Body of pancreas (tissue), 4 donors: Measurements from ENCODE around the gene HDAC8. TPM values are rescaled to one million over a fixed set of nuclear protein-coding genes. Genes with fewer than 3 reads are reported as not detected.
"Not testable (repeated sequence)": the region's sequence is repeated elsewhere in the genome, so short reads cannot be mapped to it uniquely, and the experiment has no call there.

Experiments
- ATAC-seq: fragments of 150-250 bp; one replicate; pipeline ENCODE4 v1.9.1; 2016
- DNase-seq, 4 donors: peaks; one replicate each; pipeline ENCODE4 v3.0.0-alpha.2; 2019
- H3K27ac ChIP-seq, 4 donors: fragments of 200-600 bp; sonication (generic); 1 replicate in 3 of 4; 2 replicates in 1 of 4; pipeline versions ENCODE4 v1.5.1 to v1.6.1; 2016 to 2019; ENCODE audit warnings: mild to moderate bottlenecking in 1 of 4, mixed read lengths in 1 of 4, moderate library complexity in 1 of 4
- H3K27me3 ChIP-seq, 2 donors: fragments of 200-600 bp; sonication (generic); one replicate each; pipeline ENCODE4 v1.6.0; 2016; ENCODE audit warnings: mild to moderate bottlenecking in 1 of 2
- H3K36me3 ChIP-seq, 2 donors: fragments of 200-600 bp; sonication (generic); replicated peaks in 1 of 2; 2 replicates each; pipeline ENCODE4 v1.5.1; 2016; ENCODE audit warnings: low read depth in 2 of 2; ENCODE audit not compliant: insufficient read depth in 1 of 2
- H3K4me1 ChIP-seq: fragments of 200-600 bp; sonication (generic); one replicate; pipeline ENCODE4 v1.6.0; 2016
- H3K4me3 ChIP-seq, 2 donors: fragments of 200-600 bp; sonication (generic); 1 replicate in 1 of 2; 2 replicates in 1 of 2; pipeline ENCODE4 v1.5.1; 2016 to 2019
- H3K9me3 ChIP-seq, 3 donors: fragments of 200-600 bp; sonication (generic); 1 replicate in 2 of 3; 2 replicates in 1 of 3; pipeline ENCODE4 v1.5.1; 2016
- CTCF ChIP-seq, 7 experiments: fragments of 450-650 bp in 4 of 7; fragments of 200-600 bp in 3 of 7; sonication (generic) in 3 of 7; IDR thresholded peaks; one replicate each; pipeline ENCODE4 v1.5.1; 2016 to 2019; ENCODE audit warnings: antibody characterized with exemption in 7 of 7
- POLR2A ChIP-seq, 3 donors: fragments of 450-650 bp; IDR thresholded peaks; one replicate each; pipeline ENCODE4 v1.6.1; 2016; ENCODE audit warnings: antibody characterized with exemption in 3 of 3, mild to moderate bottlenecking in 2 of 3
- WGBS, 2 donors: methylation state at CpG; one replicate each; pipeline ENCODE4 v1.1.5; 2017; 5-methylcytosine and 5-hydroxymethylcytosine counted together
- intact Hi-C: fragments of 100-400 bp; cut with DNase I; formaldehyde crosslinking; loops from one replicate; pipeline ENCODE4 v1.15.1; 2023
- total RNA-seq, 2 donors: library from RNA; depleted of rRNA; stranded (reverse); fragments of >200 nt; gene quantifications; one replicate each; pipeline ENCODE4 v1.1.0, GENCODE V29; 2016

Gene HDAC8
- total RNA-seq, 2 donors from 2014 or later: 16.2 to 25.9 TPM

DNA sequence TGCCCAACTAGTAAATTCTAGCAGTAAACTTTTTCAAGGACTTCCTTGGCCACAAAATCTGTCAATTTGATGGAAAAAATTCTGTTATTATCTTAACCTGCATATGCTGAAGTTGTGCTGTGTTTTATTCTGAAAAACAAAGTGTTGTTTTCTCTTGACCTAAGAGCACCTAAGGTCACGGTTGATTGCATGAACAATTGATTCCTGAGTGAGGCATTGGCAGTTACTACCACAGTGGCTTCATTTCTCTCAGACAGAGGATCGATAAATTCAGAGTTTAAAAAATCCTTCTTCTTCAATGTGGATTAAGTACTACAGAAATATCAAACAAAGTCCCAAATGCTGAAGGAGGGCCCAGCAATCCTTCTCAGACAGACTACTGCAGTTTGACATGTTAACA lies 6.2 kb downstream of the HDAC8 start:
- DNase-seq (no peak), ATAC-seq (no peak)
- no peaks in the 10 kb centered on the region for H3K27me3 ChIP-seq
- H3K9me3 ChIP-seq: no peaks in the 10 kb centered on the region
- 82 to 100% methylated on average over 2 of the region's 2 CpGs for WGBS, 2 donors
- H3K27ac ChIP-seq: no peak overlapping the region
- no peak for TF ChIP-seq CTCF (IDR thresholded peaks at IDR 0.05)
- no peak for TF ChIP-seq POLR2A (IDR thresholded peaks at IDR 0.05)
- intact Hi-C loops: no loop called here
- no peaks in the 10 kb centered on the region for H3K4me1 ChIP-seq
- H3K4me3 ChIP-seq: no peak overlapping the region
- H3K36me3 ChIP-seq: peaks cover 0 to 2% of the 10 kb centered on the region in 2 donors

- ATAC-seq, H3K36me3 ChIP-seq, DNase-seq, H3K4me3 ChIP-seq, H3K9me3 ChIP-seq, H3K27ac ChIP-seq, H3K27me3 ChIP-seq, intact Hi-C loops, H3K4me1 ChIP-seq: not testable (repeated sequence)
- no CpG with 5 or more reads among the region's 28 CpGs for WGBS, 2 donors
Observed at GRCh38 chrX:72559655-72560054, 13.0 kb downstream of the HDAC8 start.

- no peaks in the 10 kb centered on the region for H3K27me3 ChIP-seq
- intact Hi-C loops: no loop called here
- H3K9me3 ChIP-seq: no peaks in the 10 kb centered on the region
- 84 to 95% methylated on average over 8 to 13 of the region's 16 CpGs for WGBS, 2 donors
- no peak for ATAC-seq
- H3K4me1 ChIP-seq: no peaks in the 10 kb centered on the region
- H3K36me3 ChIP-seq: no peaks in the 10 kb centered on the region
- no peak overlapping the region for H3K4me3 ChIP-seq
- TF ChIP-seq POLR2A (IDR thresholded peaks at IDR 0.05) (no peak), CTCF (IDR thresholded peaks at IDR 0.05) (no peak)
- peak in 1 of 4 donors; percentile 12 for DNase-seq
- H3K27ac ChIP-seq: no peak overlapping the region
Observed at GRCh38 chrX:72554448-72555140, 18.0 kb downstream of the HDAC8 start.

GRCh38 chrX:72552443-72552842 lies 20.2 kb downstream of the HDAC8 start:
- H3K9me3 ChIP-seq, intact Hi-C loops, H3K27me3 ChIP-seq, H3K27ac ChIP-seq, ATAC-seq, H3K4me3 ChIP-seq, H3K36me3 ChIP-seq, H3K4me1 ChIP-seq, DNase-seq: not testable (repeated sequence)
- 85 to 91% methylated on average over 5 to 6 of the region's 6 CpGs for WGBS, 2 donors

DNA sequence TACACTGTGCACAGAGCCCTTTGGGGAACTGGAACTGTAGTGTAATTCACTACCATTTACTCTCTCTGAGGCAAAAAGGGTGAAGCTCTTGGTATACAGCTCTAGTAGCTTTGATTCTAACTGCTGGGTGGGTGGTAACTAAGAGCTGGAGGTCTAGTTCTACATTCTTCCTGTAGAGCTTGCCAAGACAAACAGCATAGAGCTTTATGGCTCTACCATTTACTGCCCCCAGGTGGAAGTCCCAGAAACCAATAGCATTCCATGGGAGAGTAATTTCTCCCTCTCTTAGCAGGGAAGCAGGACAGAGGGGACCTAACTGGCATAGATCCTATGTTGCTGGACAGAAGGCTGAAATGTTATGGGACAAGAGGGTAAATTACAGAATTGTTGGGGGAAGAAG lies 26.7 kb downstream of the HDAC8 start:
- DNase-seq (peak in 1 of 4 donors; percentile 10), ATAC-seq (no peak)
- Histone ChIP-seq H3K27me3 (no peaks in the 10 kb centered on the region), H3K36me3 (no peaks in the 10 kb centered on the region), H3K4me1 (no peaks in the 10 kb centered on the region), H3K4me3 (no peak overlapping the region), H3K27ac (no peak overlapping the region), H3K9me3 (no peaks in the 10 kb centered on the region)
- intact Hi-C loops: no loop called here
- no peak for TF ChIP-seq POLR2A (IDR thresholded peaks at IDR 0.05)
- peak in 2 of 7 experiments; percentile 10 to 21 for TF ChIP-seq CTCF (IDR thresholded peaks at IDR 0.05)

- no peak overlapping the region for H3K27ac ChIP-seq
- no peaks in the 10 kb centered on the region for H3K9me3 ChIP-seq
- peak in 6 of 7 experiments; percentile 10 to 44 (median 28) for TF ChIP-seq CTCF (IDR thresholded peaks at IDR 0.05)
- no peak for TF ChIP-seq POLR2A (IDR thresholded peaks at IDR 0.05)
- H3K4me3 ChIP-seq: no peak overlapping the region
- ATAC-seq (peak; percentile 62), DNase-seq (no peak)
- H3K27me3 ChIP-seq: no peaks in the 10 kb centered on the region
- H3K4me1 ChIP-seq: no peaks in the 10 kb centered on the region
- 5 to 8% methylated on average over 5 of the region's 5 CpGs for WGBS, 2 donors
- no peaks in the 10 kb centered on the region for H3K36me3 ChIP-seq
- intact Hi-C loops: no loop called here
Observed at GRCh38 chrX:72540318-72540717, 32.3 kb downstream of the HDAC8 start.
